Endodermal cell (in vitro differentiated cells): Measurements from ENCODE around the gene RRP1. TPM values are rescaled to one million over a fixed set of nuclear protein-coding genes. Genes with fewer than 3 reads are reported as not detected.

Source experiments
- DNase-seq: peaks from one replicate; pipeline ENCODE4 v3.0.0-alpha.2; 2017
- H3K27ac ChIP-seq: 2 replicates; pipeline ENCODE4 v1.5.1; 2013; ENCODE audit warnings: mild to moderate bottlenecking, low read depth, low read length, moderate library complexity
- H3K27me3 ChIP-seq: 2 replicates; pipeline ENCODE4 v1.6.1; 2013; ENCODE audit warnings: mild to moderate bottlenecking, low read length, moderate library complexity; ENCODE audit not compliant: insufficient read depth, control insufficient read depth, poor library complexity, severe bottlenecking
- H3K36me3 ChIP-seq: 2 replicates; pipeline ENCODE4 v1.7.0; 2013; ENCODE audit warnings: mild to moderate bottlenecking, low read length, moderate library complexity; ENCODE audit not compliant: control insufficient read depth, insufficient read depth
- H3K4me1 ChIP-seq: one replicate; pipeline ENCODE4 v1.7.0; 2013; ENCODE audit warnings: low read length; ENCODE audit not compliant: control insufficient read depth, insufficient read depth
- H3K4me3 ChIP-seq: 2 replicates; pipeline ENCODE4 v1.5.1; 2013; ENCODE audit warnings: mild to moderate bottlenecking, low read length, moderate library complexity
- H3K9ac ChIP-seq: 2 replicates; pipeline ENCODE4 v1.6.1; 2013; ENCODE audit warnings: mild to moderate bottlenecking, low read length, moderate library complexity; ENCODE audit not compliant: poor library complexity, severe bottlenecking; ENCODE audit errors: extremely low read depth
- H3K9me3 ChIP-seq: 2 replicates; pipeline ENCODE4 v1.6.1; 2013; ENCODE audit warnings: mild to moderate bottlenecking, low read length, moderate library complexity; ENCODE audit not compliant: control insufficient read depth
- H3K27ac Mint-ChIP-seq: 2 replicates; pipeline ENCODE4 v1.8.0; 2020; ENCODE audit warnings: mixed read lengths
- H3K27me3 Mint-ChIP-seq: 2 replicates; pipeline ENCODE4 v1.8.0; 2021; ENCODE audit warnings: mild to moderate bottlenecking, mixed read lengths; ENCODE audit not compliant: insufficient read depth
- H3K36me3 Mint-ChIP-seq: 2 replicates; pipeline ENCODE4 v1.8.0; 2020; ENCODE audit warnings: low read depth, mixed read lengths
- H3K4me1 Mint-ChIP-seq: 2 replicates; pipeline ENCODE4 v1.8.0; 2020; ENCODE audit warnings: mixed read lengths
- H3K4me3 Mint-ChIP-seq: 2 replicates; pipeline ENCODE4 v1.8.0; 2020; ENCODE audit warnings: mild to moderate bottlenecking, moderate library complexity, mixed read lengths
- H3K9me3 Mint-ChIP-seq: 2 replicates; pipeline ENCODE4 v1.8.0; 2020; ENCODE audit warnings: mild to moderate bottlenecking, mixed read lengths
- CTCF ChIP-seq: fragments of 200-600 bp; sonication (generic); conservative IDR thresholded peaks from 2 replicates; pipeline ENCODE4 v1.5.0; 2021; ENCODE audit warnings: antibody characterized with exemption, mild to moderate bottlenecking
- WGBS, 2 experiments: methylation state at CpG; one replicate each; pipeline versions ENCODE4 v1.1.5 to v1.1.7; 2013; ENCODE audit warnings: missing lambda C conversion rate in 2 of 2, mixed read lengths in 1 of 2; ENCODE audit not compliant: insufficient coverage in 1 of 2, insufficient read length in 1 of 2; 5-methylcytosine and 5-hydroxymethylcytosine counted together
- total RNA-seq, 2 donors: library from RNA; stranded (reverse); fragmentation: NEBNext Ultra II Directional in 1 of 2; extraction: Animal tissue kit (Norgen Biotek cat#: 25700) in 1 of 2; gene quantifications; 2 replicates in 1 of 2; 3 replicates in 1 of 2; pipeline ENCODE4 v1.2.1, GENCODE V29; 2021

The RRP1 gene
- total RNA-seq, 2 donors from 2014 or later: 36.4 to 36.7 TPM

- no peak for DNase-seq
- Histone ChIP-seq H3K4me3 (no peak overlapping the region), H3K4me1 (no peaks in the 10 kb centered on the region), H3K9me3 (no peaks in the 10 kb centered on the region), H3K27ac (no peak overlapping the region), H3K27me3 (no peaks in the 10 kb centered on the region), H3K9ac (no peak overlapping the region), H3K36me3 (no peaks in the 10 kb centered on the region)
- Mint-ChIP-seq H3K9me3 (no peaks in the 10 kb centered on the region), H3K4me1 (peaks cover 14% of the 10 kb centered on the region), H3K27me3 (no peaks in the 10 kb centered on the region), H3K36me3 (peaks cover 4% of the 10 kb centered on the region), H3K4me3 (no peak overlapping the region), H3K27ac (no peak overlapping the region)
- TF ChIP-seq CTCF: no peak
- 81 to 93% methylated on average over 2 to 5 of the region's 5 CpGs for WGBS, 2 experiments
Observed at GRCh38 chr21:43779660-43780059, 9.7 kb upstream of the RRP1 start.

GRCh38 chr21:43781846-43782245 is 7.5 kb upstream of the RRP1 start:
- 82 to 85% methylated on average over 6 of the region's 6 CpGs for WGBS, 2 experiments
- no peak for DNase-seq
- H3K27me3 Mint-ChIP-seq: peaks cover 2% of the 10 kb centered on the region
- TF ChIP-seq CTCF: no peak
- no peaks in the 10 kb centered on the region for H3K36me3 Mint-ChIP-seq
- Histone ChIP-seq H3K9ac (no peak overlapping the region), H3K27ac (no peak overlapping the region), H3K9me3 (no peaks in the 10 kb centered on the region), H3K4me3 (no peak overlapping the region), H3K4me1 (no peaks in the 10 kb centered on the region), H3K27me3 (no peaks in the 10 kb centered on the region), H3K36me3 (no peaks in the 10 kb centered on the region)
- H3K4me1 Mint-ChIP-seq: peaks cover 9% of the 10 kb centered on the region
- H3K4me3 Mint-ChIP-seq: no peak overlapping the region
- H3K27ac Mint-ChIP-seq: no peak overlapping the region
- no peaks in the 10 kb centered on the region for H3K9me3 Mint-ChIP-seq

DNA sequence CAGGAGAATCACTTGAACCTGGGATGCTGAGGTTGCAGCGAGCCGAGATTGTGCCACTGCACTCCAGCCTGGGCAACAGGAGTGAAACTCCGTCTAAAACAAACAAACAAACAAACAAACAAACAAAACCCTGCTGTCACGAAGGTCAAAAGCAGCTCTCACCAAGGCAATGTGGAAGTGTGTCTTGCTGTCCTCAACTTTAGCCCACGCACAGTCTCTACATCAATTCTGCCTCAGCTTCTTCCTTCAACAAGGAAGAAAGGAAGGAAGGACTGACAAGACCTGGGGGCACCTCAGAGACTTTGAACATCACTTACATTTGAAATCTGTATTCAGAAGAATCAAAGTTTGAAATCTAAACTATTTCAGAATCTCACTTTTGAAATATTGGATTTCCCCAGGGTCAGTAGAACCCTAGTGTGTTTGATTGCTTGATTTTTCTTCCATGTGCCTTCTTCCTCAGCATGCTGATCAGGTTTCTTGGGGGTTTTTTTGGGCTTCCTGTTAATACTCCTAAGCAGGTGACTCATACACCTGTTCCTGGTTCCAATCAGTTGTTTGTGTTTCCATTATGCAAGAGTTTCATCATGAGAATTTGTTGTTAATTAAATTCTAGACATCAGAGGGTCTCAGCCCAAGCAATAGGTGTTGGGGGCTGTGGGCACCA is 6.8 kb upstream of the RRP1 start:
- Mint-ChIP-seq H3K36me3 (no peaks in the 10 kb centered on the region), H3K4me1 (peaks cover 9% of the 10 kb centered on the region), H3K4me3 (no peak overlapping the region), H3K9me3 (no peaks in the 10 kb centered on the region), H3K27me3 (peaks cover 2% of the 10 kb centered on the region), H3K27ac (no peak overlapping the region)
- no peak for DNase-seq
- WGBS, 2 experiments: 75 to 88% methylated on average over 3 to 5 of the region's 5 CpGs
- Histone ChIP-seq H3K27me3 (no peaks in the 10 kb centered on the region), H3K36me3 (no peaks in the 10 kb centered on the region), H3K9me3 (no peaks in the 10 kb centered on the region), H3K4me1 (no peaks in the 10 kb centered on the region), H3K27ac (no peak overlapping the region), H3K9ac (no peak overlapping the region), H3K4me3 (no peak overlapping the region)
- no peak for TF ChIP-seq CTCF
